K562 treated with DMSO at 1 percent for 12 hours (cell line): ENCODE measurements around the gene CIAO3. TPM values are rescaled to one million over a fixed set of nuclear protein-coding genes. Genes with fewer than 3 reads are reported as not detected.

Experiments used
- total RNA-seq: library from RNA; unstranded; fragments of 300-600 nt; gene quantifications from 2 replicates; pipeline ENCODE4 v1.2.3, GENCODE V29; 2022; ENCODE audit not compliant: insufficient read depth

CIAO3 gene
- total RNA-seq = 33.1 and 44.1 TPM in 2 replicates

DNA sequence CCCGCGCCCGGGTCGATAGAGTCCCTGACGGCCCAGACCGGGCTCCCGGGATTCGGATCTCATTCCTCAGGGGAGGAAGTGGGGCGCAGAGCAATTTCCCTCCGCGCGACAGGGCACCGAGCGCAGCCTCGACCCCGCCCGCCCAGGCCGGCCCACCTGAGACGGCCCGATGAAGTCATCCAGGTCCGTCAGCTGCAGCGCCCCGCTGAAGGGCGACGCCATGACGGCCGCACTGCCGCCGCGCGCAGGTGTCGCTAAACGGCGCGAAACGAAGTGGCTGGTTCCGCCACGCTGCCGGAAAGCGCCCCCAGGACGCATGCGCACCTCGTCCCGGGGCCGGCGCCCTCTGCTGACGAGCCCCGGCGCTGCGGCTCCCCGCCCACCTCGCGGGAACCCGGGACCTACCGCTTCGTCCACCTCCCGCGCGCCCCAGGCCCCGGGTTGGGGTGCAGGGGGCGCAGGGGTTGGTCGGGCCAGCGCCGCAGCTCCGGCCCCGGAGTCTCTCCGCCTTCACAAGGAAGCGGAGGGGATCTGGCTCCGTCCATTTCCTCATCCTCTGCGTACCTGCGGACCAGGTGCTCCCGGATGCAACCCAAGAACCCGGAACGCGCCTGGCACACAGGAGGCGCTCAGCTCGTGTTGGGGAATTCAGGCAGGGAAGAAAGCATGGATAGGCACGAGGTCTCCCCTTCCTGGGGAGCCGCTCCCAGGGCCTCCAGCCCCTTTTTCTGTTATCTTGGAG lies at the start of gene CIAO3:
TSS of gene CIAO3 (minus strand) at position 234 of the 742 bp plus-strand sequence. CDS start at position 222, 12 bp downstream.

DNA sequence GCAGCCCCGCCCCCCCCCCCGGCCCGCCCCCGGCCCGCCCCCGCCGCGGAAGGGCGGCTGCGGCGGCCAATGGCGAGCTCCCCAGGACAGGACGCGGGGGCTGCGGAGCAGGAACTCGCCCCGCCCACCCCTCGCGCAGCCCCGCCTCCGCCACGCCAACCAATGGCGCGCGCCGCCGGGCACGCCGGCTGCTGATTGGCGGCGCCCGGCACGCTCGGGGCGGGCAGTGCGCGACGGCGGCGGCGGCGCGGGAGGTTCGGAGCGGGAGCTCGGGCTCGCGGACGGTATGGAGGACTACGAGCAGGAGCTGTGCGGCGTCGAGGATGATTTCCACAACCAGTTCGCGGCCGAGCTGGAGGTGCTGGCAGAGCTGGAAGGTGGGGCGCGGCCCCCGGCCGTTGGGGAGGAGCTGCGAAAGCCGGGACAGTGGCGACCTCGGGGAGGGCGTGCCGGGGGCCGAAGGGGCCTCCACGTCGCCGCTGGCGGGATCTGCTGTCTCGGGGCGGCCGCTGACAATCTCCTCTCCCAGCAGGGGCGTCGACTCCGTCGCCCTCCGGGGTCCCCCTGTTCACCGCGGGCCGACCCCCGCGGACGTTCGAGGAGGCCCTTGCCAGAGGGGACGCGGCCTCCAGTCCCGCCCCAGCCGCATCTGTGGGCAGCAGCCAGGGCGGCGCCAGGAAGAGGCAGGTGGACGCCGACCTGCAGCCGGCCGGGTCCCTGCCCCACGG lies 47.8 kb upstream of the CIAO3 start, which contains the start of gene CHTF18:
TSS of gene CHTF18 (plus strand) at position 222 of the 728 bp plus-strand sequence. CDS start at position 287, 65 bp downstream.

DNA sequence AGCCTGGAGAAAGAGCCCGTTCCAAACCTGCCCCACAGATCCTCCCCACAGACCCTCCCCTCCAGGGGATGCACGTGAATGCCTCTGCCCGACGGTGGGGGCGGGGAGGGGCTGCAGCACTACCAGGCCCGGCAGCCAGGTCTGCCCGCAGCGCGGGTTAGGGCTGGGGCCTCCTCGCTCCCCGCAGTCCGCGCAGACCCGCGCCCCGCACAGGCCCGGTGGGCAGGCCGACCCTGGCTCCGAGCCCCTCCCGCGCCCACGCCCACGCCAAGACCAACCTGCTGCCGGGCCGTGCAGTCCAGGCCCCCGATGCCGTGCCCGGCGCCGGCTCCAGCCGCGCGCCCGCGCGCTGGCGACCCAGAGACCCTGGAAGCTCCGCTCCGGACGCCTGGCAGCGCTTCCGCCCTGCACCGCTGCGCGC lies 47.2 kb upstream of the CIAO3 start, which contains the start of gene RPUSD1:
TSS of gene RPUSD1 (minus strand) at position 404 of the 421 bp plus-strand sequence. CDS start 644 bp downstream, outside the sequence.

DNA sequence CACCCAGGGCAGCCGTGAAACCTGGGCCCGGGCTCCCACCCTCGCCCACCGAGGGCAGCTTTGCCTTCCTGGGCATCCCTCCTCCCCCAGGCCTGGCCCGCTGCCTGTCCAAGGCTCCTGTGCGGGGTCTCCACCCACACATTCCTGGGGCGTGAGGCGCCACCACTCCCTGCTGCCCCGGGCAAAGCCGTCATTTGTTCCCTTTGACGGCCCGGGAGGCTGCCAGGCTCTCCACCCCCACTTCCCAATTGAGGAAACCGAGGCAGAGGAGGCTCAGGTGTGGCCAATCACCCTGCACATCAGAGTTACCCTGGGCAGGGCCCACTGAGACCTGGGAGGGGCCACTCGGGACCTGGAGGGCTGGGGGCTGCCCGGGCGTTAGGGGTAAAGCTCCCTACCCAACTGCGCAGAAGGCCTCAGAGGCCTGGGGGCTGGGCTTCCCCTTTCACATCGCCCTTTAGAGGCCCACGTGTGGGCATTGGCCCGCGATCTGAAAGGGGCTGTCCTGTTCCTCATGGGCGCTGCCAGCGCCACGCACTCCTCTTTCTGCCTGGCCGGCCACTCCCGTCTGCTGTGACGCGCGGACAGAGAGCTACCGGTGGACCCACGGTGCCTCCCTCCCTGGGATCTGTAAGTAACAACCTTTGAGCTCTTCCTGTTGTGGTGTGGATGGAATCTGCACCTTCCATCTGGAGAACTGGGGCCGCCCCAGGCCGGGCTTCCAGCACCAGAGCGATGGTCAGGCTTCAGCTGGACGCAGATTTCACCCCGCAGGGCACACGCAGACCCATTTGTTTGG lies 19.9 kb upstream of the CIAO3 start, which contains the start of gene MSLN:
TSS of gene MSLN (plus strand) at position 190 of the 799 bp plus-strand sequence. CDS start 1,947 bp downstream, outside the sequence.

DNA sequence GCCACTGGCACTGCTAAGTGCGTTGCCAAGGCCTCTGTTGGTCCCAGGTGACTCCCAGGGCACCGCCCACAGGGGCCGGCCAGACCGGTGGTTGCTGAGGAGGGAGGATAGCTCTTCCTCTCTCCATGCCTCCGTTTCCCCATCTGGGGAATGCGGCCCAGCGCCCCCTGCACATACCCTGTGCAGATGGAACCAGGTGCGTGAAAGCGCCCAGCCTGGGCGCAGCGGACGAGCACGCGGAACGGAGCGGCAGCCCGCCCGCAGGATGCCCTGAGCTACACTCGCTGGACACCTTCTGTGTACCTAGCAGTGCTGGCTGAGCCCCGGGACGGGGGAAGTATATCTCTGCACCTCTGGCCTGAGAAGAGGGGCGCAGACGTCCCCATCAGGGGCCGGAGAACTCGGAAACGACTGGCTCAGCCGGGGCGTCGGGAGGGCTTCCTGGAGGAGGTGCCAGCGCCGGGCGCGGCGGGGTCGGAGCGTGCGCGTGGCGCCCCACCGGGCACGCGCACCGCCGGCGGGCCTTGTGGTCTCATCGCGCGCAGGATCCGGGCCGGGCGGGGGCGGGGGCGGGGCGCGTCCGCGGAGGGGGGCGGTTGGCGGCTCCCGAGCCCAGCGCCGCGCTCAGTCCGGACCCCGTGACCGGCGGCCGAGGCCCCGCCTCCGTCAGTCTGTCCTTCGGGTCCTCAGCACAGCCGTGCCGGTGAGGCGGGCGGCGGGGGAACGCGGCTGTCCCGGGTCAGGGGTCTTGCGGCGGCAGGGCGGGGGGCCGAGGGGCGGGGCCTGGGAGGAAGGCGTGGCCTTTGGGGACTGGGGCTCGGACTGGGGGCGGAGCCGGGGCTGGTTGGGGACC lies 14.1 kb downstream of the CIAO3 start, which contains the start of the genes CCDC78 and HAGHL:
TSS of gene CCDC78 (minus strand) at position 6 of the 853 bp plus-strand sequence. CDS start 76 bp downstream, outside the sequence.
TSS of gene HAGHL (plus strand) at position 669 of the 853 bp plus-strand sequence. CDS start 404 bp downstream, outside the sequence.

DNA sequence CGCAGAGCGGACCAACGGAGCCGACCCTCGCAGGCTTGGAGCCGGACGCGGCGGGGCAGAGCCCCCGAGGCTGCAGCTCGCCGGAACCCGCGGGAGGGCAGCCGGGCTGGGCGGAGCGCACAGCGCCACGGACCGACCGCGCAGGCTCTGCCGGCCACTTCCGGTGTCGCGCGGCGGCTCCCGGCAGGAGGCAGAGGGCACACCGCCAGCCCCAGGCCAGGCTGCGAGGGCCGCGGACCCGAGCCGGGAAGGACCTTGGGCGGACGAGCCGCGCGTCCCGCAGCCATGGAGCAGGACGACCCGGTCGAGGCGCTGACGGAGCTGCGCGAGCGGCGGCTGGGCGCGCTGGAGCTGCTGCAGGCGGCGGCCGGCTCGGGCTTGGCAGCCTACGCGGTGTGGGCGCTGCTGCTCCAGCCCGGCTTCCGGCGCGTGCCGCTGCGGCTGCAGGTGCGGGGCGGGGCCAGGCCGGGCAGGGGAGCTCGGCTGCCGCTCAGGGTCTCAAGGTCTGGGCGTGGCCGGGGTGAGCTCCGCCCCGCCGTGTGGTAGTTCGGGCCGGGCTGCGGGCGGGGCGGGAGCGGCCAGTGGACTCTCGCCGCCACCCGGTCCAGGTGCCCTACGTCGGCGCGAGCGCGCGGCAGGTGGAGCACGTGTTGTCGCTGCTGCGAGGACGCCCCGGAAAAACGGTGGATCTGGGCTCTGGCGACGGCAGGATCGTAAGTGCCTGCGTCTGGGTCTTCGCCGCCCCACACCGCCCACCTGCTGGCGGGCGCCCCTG lies 19.6 kb downstream of the CIAO3 start, which contains the start of gene ANTKMT:
TSS of gene ANTKMT (plus strand) at position 157 of the 775 bp plus-strand sequence. CDS start at position 286, 129 bp downstream.

DNA sequence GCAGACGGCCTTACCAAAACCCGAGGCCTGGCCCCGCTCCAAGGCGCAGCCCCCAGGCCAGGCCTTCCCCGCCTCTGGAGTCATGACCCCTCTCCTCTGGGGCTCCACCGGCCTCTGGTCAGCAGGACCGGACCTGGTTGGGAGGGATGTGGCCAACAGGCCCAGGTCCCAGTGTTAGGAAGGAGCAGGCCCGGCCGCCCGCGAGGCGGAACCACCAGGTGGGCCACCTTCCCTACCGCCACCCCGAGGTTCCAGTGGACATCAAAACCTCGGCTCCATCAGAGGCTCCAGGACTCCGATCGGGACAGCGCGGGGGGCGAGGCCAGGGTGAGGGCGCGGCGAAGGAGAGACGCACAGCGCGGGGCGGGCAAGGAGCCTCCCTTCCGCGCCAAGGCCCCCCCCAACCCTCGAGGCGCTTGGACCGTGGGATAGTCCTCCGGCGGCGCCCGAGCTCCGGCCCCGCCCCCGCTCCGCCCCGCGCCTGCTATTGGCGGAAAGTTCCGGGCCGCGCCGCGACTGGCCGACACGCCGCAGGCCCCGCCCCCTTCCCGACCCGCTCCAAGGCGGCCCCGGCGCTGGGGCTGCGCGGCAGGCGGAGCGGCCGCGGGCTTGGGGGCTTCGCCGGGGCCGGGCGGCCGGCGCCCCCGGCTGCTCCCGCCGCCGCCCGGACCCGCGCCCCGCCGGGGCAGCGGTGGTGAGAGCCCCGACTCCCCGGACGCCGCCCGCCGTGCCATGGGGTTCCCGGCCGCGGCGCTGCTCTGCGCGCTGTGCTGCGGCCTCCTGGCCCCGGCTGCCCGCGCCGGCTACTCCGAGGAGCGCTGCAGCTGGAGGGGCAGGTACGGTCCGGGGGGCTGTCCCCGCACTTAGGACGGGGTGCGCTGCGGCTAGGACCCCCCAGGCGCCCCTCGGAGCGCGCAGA lies 26.0 kb downstream of the CIAO3 start, which contains the start of gene METRN:
TSS of gene METRN (plus strand) at position 561 of the 919 bp plus-strand sequence. CDS start at position 733, 172 bp downstream.

DNA sequence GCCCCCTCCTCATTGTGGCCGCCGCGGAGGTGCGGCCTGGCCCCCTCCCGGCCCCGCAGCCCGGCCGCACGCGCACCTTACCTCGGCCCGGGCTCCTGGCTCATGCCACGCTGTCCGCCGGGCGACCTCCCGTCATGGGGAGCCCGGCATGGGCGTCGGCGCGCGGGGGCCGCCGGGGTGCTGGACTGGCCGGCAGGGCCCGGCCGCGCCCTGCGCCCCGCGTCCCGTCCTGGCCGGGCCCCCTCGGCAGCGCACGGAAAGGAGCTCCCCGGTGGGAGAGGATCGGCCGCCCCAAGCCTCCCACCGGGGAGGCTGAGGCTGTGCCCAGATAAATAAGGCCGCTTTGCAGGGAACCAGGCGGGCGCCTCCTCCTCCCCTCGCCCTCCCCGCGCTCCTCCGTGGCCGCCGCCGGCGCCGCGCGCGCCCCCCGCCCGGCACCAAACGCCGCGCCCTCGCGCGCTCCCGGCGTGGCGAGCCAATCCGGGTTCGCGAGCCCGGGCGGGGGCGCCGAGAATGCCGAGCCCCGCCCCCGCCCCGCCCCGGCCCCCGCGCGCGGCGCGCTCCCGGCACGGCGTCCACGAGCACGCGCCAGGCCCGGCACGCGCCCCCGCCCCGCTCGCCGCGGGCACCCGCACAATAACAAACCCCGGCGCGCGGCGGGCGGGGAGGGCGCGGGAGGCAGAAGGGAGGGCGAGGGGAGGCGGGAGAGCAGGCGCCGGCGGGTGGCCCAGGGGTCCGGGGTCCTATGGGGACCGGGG lies 35.2 kb downstream of the CIAO3 start, which contains the start of gene FBXL16:
TSS of gene FBXL16 (minus strand) at position 371 of the 758 bp plus-strand sequence. CDS start 8,396 bp downstream, outside the sequence.

DNA sequence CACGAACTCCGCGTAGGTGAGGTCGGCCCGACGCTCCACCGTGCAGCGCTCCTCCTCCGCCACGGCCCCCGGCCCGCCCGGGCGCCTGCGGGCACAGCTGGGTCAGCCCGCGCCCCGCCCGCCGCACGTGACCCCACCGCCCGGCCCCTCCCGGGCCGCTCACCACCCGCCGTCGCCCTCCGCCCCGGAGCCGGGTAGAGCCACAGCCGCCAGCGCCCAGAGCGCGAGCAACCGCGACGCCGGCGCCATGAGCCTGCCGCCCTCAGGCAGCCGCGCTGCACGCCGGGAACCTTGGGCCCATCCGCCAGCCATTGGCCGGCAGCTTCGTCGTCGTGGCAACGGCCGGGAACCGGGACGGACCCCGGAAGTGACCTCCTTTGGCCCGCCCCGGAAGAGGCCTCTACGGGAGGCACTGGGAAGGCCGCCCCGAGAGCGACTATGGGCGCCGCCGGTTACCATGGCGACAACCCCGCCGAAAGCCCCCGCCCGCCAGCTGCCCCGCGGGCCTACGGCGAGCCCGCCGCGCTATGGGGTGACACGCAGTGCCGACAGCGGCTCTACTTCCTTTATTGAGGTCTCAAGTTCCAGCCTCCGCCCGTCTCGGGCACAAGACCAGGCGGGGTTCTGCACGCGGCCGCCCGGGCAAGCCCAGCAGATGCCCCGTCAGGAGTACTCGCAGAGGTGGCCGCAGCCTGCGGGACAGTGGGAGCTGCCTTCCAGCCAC lies 56.6 kb downstream of the CIAO3 start, which contains the start of gene JMJD8:
TSS of gene JMJD8 (minus strand) at position 264 of the 724 bp plus-strand sequence. CDS start at position 249, 15 bp downstream.

DNA sequence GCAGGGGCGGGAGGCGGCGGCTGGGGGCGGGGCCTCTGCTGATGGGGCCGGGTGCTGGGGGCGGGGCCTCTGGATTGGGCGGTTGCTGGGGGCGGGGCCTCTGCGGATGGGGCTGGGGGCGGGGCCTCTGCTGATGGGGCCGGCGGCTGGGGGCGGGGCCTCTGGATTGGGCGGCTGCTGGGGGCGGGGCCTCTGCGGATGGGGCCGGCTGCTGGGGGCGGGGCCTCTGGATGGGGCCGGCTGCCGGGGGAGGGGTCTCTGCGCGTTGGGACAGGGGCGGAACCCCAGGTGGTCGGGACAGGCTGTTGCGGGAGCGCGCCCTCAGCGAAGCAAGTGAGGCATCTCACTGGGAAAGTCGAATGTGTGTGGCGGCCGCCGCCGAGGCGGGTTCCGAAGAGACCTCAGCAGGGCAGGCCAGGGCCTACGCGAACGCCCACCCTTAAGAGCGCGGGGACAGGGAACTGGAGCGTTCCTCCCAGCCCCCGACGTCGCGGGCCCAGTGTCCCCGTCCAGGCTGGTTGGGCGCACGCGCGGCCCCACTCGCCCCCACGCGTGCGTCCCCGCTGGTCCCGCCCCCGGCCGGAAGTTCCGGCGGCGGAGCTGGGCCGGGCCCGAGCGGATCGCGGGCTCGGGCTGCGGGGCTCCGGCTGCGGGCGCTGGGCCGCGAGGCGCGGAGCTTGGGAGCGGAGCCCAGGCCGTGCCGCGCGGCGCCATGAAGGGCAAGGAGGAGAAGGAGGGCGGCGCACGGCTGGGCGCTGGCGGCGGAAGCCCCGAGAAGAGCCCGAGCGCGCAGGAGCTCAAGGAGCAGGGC lies 60.8 kb downstream of the CIAO3 start, which contains the start of gene STUB1:
TSS of gene STUB1 (plus strand) at position 597 of the 811 bp plus-strand sequence. CDS start at position 713, 116 bp downstream.

Other genes with a start within 250 kb of the CIAO3 start
- 40.3 and 60.1 TPM in 2 replicates for gene CAPN15, start 213.3 kb downstream of the CIAO3 start, total RNA-seq
- not detected in 2 replicates for gene PRR35, start 180.6 kb downstream of the CIAO3 start, total RNA-seq
- 8.4 and 8.5 TPM in 2 replicates for gene NHLRC4, start 174.0 kb downstream of the CIAO3 start, total RNA-seq
- 31.0 and 43.5 TPM in 2 replicates for gene PIGQ, start 171.0 kb downstream of the CIAO3 start, total RNA-seq
- gene RAB40C, start 150.9 kb downstream of the CIAO3 start, total RNA-seq = 26.5 and 38.7 TPM in 2 replicates
- gene WFIKKN1, start 110.0 kb downstream of the CIAO3 start, total RNA-seq = 10.4 and 11.0 TPM in 2 replicates
- 95.4 and 142 TPM in 2 replicates for gene METTL26, start 104.7 kb downstream of the CIAO3 start, total RNA-seq
- 62.3 and 95.4 TPM in 2 replicates for gene MCRIP2, start 99.2 kb downstream of the CIAO3 start, total RNA-seq
- 3.2 and 3.7 TPM in 2 replicates for gene WDR90, start 91.6 kb downstream of the CIAO3 start, total RNA-seq
- 131 and 154 TPM in 2 replicates for gene RHOT2, start 72.9 kb downstream of the CIAO3 start, total RNA-seq
- gene RHBDL1, start 65.3 kb downstream of the CIAO3 start, total RNA-seq = 2.5 and 4.9 TPM in 2 replicates
- gene STUB1, start 60.6 kb downstream of the CIAO3 start, total RNA-seq = 108 and 141 TPM in 2 replicates
- 60.7 and 81.8 TPM in 2 replicates for gene JMJD8, start 56.7 kb downstream of the CIAO3 start, total RNA-seq
- gene WDR24, start 50.6 kb downstream of the CIAO3 start, total RNA-seq = 21.7 and 24.9 TPM in 2 replicates
- 2.5 and 3.3 TPM in 2 replicates for gene FBXL16, start 35.2 kb downstream of the CIAO3 start, total RNA-seq
- gene METRN, start 25.9 kb downstream of the CIAO3 start, total RNA-seq = 38.5 and 41.4 TPM in 2 replicates
- gene ANTKMT, start 19.9 kb downstream of the CIAO3 start, total RNA-seq = 53.9 and 76.5 TPM in 2 replicates
- 1.7 and 2.0 TPM in 2 replicates for gene CCDC78, start 14.6 kb downstream of the CIAO3 start, total RNA-seq
- 15.9 and 18.7 TPM in 2 replicates for gene HAGHL, start 13.9 kb downstream of the CIAO3 start, total RNA-seq
- gene MSLN, start 19.7 kb upstream of the CIAO3 start, total RNA-seq = not detected in 2 replicates
- gene RPUSD1, start 47.4 kb upstream of the CIAO3 start, total RNA-seq = 40.4 and 44.0 TPM in 2 replicates
- 28.6 and 57.6 TPM in 2 replicates for gene CHTF18, start 47.6 kb upstream of the CIAO3 start, total RNA-seq
- not detected in 2 replicates for gene GNG13, start 59.7 kb upstream of the CIAO3 start, total RNA-seq
- gene LMF1, start 230.0 kb upstream of the CIAO3 start, total RNA-seq = 2.3 and 2.9 TPM in 2 replicates
- gene SOX8, start 240.8 kb upstream of the CIAO3 start, total RNA-seq = not detected in 2 replicates